HG03354 (cell line): ENCODE measurements around the gene CRYZL1.

Source experiments
- ATAC-seq: cut with Tn5 transposase; IDR thresholded peaks from one replicate; pipeline ENCODE4 v1.9.1; 2021; ENCODE audit warnings: mild to moderate bottlenecking; ENCODE audit not compliant: unreplicated experiment, poor library complexity, severe bottlenecking

Gene CRYZL1

GRCh38 chr21:33569991-33570390 lies 71.5 kb downstream of the CRYZL1 start:
- no peak for ATAC-seq

- no peak for ATAC-seq
Measured at GRCh38 chr21:33568448-33568847, 73.1 kb downstream of the CRYZL1 start.

GRCh38 chr21:33567914-33568313 lies 73.6 kb downstream of the CRYZL1 start:
- ATAC-seq: no peak

- ATAC-seq: no peak
Measured at GRCh38 chr21:33566514-33566913, 75.0 kb downstream of the CRYZL1 start.

GRCh38 chr21:33562389-33562788 lies 79.2 kb downstream of the CRYZL1 start:
- no peak for ATAC-seq

- no peak for ATAC-seq
Measured at GRCh38 chr21:33561373-33561772, 80.2 kb downstream of the CRYZL1 start.

- no peak for ATAC-seq
Measured at GRCh38 chr21:33560965-33561364, 80.6 kb downstream of the CRYZL1 start.

- ATAC-seq: no peak
Measured at GRCh38 chr21:33559813-33560212, 81.7 kb downstream of the CRYZL1 start.

- ATAC-seq: no peak
Measured at GRCh38 chr21:33558777-33559421, 82.6 kb downstream of the CRYZL1 start.

GRCh38 chr21:33557447-33557846 lies 84.1 kb downstream of the CRYZL1 start:
- no peak for ATAC-seq

- ATAC-seq: no peak
Measured at GRCh38 chr21:33554982-33555344, 86.6 kb downstream of the CRYZL1 start.

- no peak for ATAC-seq
Measured at GRCh38 chr21:33554236-33554981, 87.1 kb downstream of the CRYZL1 start.

GRCh38 chr21:33552999-33553598 lies 88.4 kb downstream of the CRYZL1 start:
- ATAC-seq: no peak

GRCh38 chr21:33552093-33552998 lies 89.2 kb downstream of the CRYZL1 start:
- ATAC-seq: no peak

- ATAC-seq: no peak
Measured at GRCh38 chr21:33551664-33552063, 89.9 kb downstream of the CRYZL1 start.

- no peak for ATAC-seq
Measured at GRCh38 chr21:33550772-33551660, 90.5 kb downstream of the CRYZL1 start.

GRCh38 chr21:33549848-33550771 lies 91.4 kb downstream of the CRYZL1 start:
- ATAC-seq: no peak

GRCh38 chr21:33546086-33546485 lies 95.5 kb downstream of the CRYZL1 start:
- ATAC-seq: no peak
